H4 (cell line): ENCODE data around the gene TMEM39B. TPM values are rescaled to one million over a fixed set of nuclear protein-coding genes. Genes with fewer than 3 reads are reported as not detected.
"Not testable (repeated sequence)": the region's sequence is repeated elsewhere in the genome, so short reads cannot be mapped to it uniquely, and the experiment has no call there.

Source experiments
- DNase-seq: peaks from one replicate; pipeline ENCODE4 v3.0.0-alpha.2; 2015; ENCODE audit warnings: low spot score
- total RNA-seq: library from RNA; depleted of rRNA; stranded (reverse); fragments of >200 nt; shearing (Covaris generic); gene quantifications from 2 replicates; pipeline ENCODE4 v1.2.3, GENCODE V29; 2014

Gene TMEM39B
- total RNA-seq, 1 experiment from 2014 or later = 10.2 TPM

DNA sequence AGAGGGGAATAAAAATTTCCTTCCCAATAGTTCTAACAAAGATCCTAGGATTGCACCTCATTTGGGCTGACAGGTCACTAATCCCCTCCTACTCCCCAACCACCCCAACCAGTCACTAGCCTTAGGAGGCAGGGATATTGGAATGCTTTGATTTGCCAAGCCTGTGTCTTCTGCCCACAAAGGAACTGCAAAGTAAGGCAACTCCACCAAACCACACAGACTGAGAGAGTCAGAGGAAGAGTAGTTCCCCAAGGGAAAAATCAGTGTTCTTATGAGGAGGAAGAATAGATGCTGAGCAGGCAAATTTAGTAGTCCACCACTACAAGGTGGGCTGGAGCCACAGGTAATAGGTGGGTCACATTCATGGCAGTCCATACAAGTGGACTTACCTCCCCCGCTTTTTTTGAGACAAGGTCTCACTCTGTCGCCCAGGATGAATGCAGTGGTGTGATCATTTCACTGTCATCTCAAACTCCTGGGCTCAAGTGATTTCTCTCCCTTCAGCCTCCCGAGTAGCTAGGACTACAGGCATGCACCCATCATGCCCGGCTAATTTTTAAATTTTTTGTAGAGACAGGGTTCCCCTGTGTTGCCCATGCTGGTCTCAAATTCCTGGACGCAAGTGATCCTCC is 3.7 kb upstream of the TMEM39B start:
- DNase-seq = peak; percentile 19

DNA sequence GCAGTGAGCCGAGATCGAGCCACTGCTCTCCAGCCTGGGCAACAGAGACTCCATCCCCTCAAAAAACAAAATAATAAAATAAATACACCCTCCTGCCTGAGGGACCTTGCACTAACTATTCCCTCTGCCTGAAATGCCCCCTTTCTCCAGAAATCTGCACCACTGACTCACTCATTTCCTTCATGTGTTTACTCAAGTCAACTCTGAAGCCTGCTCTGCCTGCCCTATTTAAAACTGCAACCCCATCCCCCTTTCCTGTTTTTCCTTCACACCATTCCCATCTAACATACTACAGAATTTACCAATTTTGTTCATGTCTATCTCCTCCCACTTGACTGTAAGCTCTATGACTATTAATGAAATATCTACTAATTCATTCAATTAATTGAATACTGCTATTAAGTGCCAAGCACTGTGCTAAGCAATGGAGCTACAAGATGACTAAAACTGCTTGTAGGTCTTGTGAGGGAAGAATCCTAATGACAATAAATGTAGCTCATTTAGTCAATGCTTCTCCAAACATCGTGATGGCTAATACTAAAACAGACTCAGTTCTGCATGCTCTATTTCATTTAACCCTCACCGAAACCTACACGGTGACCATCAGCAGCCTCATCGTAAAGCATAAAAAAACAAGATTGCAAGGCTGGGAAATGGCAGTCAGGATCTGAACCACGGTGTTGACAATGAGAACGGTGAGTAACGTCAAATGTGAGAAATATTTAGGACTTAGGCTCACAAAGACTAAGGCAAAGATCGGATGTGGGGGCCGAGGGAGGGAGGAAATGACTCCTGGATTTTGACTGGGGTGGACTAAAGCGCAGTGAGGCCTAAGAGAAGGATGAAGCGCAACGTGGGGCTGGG is 749 bp upstream of the TMEM39B start:
- DNase-seq = peak; percentile 49

DNA sequence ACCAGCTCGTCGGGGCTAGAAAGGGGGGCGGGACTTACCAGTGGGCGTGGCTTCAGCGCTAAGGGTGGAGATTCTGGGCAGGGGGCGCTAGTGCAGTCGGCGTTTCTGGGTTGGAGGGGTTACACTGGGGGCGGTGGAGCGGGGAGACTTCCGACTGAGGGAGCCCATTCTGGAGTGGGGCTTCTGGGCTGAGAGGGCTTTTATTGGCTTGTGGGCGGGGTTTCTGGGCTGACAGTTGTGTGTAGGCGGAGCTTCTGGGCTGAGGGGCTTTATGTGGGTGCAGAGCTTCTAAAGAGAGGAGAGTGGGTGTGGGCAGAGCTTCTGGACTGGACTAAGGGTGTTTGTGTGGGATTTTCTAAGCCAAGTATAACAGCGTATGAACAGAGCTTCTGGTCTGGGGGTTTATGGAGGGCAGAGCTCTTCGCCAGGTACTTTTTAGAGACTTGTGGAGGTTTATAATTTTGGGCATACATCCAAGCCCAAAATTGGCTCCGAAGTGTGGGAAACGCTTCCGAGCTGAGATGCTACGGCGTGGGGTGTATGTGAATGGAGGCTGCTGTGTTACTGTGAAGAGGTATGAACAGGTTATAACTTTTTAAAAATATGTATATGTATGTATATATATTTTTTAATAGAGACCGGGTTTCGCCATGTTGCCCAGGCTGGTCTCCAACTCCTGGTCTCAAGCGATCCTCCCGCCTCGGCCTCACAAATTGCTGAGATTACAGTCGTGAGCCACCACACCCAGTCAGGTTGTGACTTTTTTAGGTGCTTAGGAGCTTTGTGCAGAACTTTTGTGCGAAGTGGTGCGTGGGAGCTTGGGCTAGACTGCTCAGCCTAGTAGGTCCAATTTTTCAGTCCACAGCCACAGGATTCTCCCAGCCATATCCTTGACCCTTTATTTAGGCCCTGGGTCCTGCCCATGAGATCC is 825 bp downstream of the TMEM39B start:
- DNase-seq = no peak

DNA sequence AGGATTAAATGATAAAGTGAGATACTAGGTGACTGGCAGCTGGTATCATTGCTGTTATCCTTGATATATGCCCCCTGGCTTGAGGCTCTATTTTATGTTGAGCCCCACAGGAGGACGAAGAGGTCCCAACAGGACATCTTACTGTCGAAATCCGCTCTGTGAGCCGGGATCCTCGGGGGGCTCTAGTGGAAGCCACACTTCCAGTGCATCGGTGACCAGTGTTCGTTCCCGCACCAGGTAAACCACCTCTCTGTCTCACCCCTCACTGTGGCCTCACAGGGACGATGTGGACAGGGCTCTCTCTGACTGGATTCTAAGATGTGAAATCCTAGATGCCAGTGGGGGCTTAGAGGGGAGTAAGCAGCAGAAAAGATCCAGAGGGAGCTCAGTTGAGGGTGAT is 2.1 kb downstream of the TMEM39B start:
- no peak for DNase-seq

DNA sequence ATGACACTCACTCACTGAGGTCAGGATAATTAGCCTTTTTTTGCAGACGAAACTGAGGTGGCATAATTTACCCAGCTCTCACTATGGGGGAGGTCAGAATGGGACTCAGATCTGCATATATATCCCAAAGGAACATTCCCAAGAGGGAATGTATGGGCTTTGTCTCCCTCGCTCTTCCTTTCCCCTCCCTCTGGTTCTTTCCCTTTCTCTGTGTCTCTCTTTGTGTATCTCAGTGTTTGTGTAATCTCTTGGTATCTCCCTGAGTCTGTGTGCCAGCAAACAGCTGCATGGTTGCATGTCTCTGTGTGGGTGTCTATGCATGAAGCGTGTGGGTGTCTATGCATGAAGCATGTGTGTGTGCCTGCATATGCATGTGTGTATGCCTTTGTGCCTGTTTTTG is 4.7 kb downstream of the TMEM39B start:
- no peak for DNase-seq

DNA sequence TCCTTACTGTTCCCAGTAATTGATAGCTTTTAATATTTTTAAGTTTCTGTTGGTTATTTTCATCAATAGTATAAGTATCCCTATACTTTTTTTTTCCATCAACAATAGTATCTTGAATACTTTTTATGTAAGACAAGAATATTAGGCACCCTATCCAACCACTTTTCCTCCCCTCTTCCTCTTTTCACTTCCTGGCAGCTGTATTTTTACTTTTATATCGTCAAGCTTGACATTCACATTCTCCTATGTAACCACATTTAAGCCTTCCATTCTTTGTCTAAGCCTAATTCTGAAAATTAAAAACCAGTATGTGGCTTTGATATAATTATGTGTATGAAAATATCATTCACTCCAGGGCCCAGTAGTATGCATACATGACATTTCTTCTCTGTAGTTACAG is 9.3 kb downstream of the TMEM39B start:
- no peak for DNase-seq

DNA sequence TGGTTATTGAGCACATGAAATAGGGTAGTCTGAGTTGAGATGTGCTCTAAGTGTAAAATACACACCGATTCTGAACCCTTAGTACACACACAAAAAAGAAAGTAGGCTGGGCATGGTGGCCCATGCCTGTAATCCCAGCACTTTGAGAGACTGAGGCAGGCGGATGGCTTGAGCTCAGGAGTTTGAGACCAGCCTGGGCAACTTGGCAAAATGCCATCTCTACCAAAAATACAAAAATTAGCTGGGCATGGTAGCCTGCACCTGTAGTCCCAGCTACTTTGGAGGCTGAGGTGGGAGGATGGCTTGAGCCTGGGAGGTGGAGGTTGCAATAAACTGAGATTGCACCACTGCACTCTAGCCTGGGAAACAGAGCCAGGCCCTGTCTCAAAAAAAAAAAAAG is 13.6 kb downstream of the TMEM39B start:
- DNase-seq = not testable (repeated sequence)

DNA sequence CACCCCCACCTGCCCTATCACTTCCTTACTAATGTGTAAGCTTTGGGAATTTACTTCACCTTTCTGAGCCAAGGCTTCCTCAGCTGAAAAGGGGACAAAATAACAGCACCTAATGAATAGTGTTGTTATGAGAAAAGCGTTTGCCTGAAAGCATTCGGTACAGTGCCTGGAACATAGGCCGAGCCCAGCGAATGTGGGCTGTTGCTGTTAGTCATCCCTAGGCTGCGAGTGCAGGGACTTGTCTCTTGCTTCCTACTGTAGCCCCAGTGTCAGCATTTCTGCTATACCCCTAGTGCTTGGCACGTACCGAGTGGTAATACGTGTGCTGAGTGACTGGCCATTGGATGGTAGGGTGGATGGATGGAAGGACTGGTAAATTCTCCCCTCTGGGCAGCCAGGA is 18.4 kb downstream of the TMEM39B start:
- no peak for DNase-seq

DNA sequence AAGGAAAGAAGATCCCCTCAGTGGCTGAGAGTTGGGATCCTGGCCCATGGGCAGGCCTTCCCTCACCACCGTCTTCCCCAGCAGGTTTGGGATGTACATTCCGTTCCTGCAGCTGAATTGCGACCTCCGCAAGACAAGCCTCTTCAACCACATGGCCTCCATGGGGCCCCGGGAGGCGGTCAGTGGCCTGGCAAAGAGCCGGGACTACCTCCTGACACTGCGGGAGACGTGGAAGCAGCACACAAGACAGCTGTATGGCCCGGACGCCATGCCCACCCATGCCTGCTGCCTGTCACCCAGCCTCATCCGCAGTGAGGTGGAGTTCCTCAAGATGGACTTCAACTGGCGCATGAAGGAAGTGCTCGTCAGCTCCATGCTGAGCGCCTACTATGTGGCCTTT is 18.9 kb downstream of the TMEM39B start:
- no peak for DNase-seq

DNA sequence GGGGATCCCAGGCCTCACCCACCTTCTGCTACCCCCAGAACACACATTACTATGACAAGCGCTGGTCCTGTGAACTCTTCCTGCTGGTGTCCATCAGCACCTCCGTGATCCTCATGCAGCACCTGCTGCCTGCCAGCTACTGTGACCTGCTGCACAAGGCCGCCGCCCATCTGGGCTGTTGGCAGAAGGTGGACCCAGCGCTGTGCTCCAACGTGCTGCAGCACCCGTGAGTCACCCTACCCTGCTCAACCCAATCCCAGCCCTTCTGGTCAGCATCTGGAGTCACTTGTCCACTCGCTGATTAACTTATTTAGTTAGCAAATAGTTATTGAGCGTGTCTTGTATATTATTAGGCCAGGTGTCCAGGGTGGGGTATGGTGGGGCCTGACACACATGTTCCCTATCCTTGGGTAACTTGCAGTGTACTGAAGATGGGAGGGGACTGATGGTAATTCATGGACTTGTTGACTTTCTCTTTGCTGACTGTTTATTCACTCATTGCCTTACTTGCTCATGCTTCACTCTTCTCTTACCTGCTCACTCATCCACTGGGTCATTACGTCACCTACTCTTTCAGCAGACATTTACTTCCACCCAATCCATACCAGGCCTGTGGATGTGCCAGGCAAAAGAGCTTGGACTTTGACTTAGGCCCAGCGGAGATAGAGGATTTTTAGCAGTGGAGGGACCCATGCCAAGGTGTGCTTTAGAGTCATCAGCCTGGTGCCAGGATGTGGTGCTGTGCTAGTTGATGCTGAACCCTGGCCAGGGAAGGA is 22.2 kb downstream of the TMEM39B start:
- DNase-seq = no peak

DNA sequence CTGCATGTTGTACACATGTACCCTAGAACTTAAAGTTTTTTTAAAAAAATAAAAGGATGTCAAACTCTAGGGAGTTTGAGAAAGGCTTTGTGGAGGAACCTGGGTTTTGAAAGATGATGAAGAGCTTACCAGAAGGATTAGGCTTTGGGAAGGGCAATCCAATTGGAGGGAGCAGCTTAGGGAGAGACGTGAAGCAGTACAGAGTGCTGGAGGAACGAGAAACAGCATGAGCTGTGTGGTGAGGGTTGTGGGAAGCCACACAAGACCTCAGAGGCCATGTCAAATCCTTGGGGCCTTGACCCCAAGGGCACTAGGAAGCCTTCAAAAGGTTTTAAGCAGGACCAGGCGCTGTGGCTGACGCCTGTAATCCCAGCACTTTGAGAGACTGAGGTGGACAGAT is 26.7 kb downstream of the TMEM39B start:
- DNase-seq = no peak

DNA sequence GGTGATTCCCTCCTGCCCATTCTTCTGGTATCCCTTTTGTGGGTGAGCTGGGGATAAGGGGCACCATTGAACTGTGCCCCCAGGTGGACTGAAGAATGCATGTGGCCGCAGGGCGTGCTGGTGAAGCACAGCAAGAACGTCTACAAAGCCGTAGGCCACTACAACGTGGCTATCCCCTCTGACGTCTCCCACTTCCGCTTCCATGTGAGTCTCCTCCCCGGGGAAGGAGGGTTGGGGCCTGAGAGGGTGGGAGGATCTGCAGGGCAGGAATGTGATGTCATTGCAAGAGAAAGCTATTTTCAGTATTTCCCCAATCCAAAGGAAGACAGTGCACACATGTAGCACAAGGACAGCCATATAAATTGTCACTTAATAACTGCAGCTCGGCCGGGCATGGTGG is 27.6 kb downstream of the TMEM39B start:
- DNase-seq = no peak

DNA sequence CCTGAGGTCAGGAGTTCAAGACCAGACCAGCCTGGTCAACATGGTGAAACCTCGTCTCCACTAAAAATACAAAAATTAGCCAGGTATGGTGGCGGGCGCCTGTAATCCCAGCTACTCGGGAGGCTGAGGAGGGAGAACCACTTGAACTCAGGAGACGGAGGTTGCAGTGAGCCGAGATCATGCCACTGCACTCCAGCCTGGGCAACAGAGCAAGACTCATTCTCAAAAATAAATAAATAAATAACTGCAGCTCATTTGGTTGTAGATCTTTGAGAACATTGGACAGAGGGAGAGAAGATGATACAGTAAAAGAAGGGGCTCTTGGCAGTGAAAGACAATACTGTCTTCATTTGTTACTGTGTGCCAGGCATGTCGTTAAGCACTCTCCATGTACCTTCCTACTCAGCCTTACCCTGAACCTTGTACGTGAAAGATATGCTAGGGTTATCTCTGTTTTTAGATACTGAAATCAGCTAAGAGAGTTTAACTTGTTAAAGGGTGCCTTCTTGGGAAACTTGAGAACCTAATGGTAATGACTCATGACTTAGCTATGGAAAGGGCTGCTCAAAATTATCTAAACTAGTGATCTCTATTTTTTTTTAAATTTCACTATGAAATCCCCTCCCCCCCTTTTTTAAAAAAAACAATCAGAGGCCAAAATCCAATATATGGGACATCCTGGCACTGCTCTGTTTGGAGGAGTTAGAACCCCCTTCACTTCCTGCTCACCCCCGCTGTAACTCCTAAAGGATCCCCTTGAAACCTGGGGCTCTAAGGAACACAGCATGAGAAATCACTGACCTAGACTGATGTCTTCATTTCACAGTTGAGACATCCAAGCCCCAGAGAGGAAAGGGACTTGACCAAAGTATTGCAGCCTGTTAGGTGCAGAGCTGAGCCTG is 28.3 kb downstream of the TMEM39B start:
- no peak for DNase-seq

DNA sequence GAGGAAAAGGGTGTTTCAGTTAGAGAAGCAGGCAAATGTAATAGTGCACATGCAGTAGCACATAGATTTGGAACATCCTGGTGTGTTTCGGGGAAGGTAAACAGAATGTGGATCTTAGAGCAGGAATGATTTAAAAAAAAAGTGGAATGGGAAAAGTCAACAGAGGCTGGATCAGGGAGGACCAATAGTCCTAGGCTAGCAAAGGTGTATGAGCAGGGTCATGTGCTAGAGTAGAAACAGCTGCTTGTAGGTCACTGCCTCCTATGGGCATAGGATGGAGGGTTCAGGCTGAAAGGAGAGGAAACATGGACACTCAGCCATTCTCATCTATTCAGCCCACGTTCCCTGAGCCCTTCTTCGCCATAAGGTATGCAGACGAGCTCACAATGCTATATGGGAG is 31.4 kb downstream of the TMEM39B start:
- DNase-seq = no peak

DNA sequence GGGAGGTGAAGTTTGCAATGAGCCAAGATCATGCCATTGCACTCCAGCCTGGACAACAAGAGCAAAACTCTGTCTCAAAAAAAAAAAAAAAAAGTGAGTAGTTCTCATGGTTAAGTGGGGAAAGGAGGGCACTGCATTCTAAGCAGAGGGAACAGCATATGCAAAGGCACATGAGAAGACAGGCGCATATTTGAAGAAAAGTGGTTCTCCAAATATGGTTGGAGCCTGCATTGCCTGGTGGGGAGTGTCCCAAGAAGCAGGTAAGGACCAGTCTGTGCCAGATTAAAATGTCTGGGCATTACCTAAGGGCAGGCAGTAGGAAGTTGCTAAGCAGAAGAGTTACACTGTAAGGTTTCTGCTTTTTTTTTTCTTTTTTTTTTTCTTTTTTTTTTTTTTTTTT is 32.6 kb downstream of the TMEM39B start:
- no peak for DNase-seq

DNA sequence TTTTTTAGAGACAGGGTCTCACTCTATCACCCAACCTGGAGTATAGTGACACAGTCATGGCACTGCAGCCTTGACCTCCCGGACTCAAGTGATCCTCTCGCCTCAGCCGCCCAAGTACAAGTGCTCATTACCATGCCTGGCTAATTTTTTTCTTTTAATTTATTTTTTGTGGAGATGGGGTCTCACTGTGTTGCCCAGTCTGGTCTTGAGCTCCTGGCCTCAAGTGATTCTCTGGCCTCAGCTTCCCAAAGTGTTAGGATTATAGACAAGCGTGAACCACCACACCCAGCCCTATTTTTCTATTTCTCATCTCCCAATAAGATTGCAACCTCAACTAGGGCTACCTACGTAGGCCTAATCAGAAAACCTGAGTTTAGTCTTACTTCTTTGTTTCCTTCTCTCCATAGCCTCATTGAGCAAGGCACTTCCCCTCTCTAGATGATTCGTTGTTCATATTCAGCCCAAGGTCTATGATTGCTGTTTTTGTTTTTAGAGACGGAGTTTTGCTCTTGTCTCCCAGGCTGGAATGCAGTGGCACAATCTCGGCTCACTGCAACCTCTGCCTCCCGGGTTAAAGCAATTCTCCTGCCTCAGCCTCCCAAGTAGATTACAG is 34.0 kb downstream of the TMEM39B start:
- DNase-seq = no peak

DNA sequence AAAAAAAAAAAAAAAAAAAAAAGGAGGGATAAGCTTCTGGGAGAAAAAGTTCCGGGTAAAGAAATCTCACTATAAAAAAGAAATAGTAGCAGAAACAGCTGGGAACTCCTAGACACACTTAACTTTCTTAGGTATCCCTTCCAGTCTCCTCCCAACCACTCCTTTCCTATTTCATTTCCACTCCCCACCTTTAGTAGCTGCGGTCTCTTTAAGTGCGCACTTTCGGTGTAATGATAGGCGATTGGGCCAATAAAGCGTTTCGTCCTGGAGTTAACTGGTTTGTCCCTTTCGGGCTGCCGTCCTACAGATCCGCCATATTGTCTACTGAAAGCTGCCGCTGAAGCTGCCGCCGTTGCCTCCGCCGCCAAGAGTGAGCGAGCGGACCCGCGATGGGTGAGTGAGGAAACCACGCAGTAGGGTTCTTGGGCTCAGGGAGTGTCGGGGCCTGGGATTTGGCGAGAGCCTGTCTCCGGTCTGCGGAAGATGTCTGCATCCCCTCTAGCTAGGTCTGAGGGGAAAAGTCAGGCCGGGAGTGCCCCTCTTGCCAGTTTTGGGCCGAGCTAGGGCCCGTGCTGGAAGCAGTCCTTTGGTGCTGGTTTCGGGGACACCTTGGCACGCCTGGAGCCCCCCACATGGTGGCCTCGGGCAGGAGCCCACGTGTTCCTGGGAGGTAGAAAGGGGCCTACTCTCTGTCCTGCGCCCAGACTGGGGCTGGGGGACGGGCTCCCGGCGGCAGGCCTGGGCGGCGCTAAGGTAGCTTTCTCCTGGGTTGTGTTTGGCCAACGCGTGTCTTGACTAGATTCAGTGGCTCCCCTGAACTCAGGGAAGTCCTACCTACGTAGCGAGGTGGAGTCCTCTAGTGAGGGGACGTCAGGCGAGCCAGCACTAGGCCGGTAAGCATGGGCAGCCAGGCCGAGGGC is 35.3 kb downstream of the TMEM39B start, which contains the start of gene KPNA6:
TSS of gene KPNA6 (plus strand) at position 315 of the 920 bp plus-strand sequence. CDS start at position 390, 75 bp downstream.
- peak; percentile 92 for DNase-seq

DNA sequence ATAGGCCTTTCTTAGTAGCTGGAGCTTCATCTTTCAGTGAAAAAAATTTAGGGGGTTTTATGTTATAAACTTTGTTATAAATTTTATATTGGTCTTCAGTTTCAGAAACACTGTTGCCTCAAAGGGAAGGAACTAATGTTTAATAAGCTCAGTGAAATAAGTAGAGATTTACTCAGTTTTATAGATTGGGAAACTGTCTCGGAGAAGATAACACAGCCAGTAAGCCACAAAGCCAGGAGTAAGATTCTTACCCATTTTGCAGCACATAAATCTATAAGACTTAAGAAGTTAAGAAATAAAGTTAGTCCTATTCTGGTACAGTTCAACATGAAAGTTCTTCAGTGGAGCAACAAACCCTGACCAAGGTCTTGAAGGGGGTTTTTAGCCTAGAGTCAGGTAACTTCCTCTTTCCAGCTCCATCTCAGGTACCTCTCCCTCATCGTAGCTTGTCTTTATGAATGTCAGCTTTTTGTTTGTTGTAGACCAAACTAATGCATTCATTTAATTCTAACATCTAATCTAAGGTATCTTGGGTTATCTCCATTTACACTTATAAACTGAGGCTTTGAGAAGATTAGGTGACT is 38.4 kb downstream of the TMEM39B start:
- DNase-seq = no peak
